ENCODE data around the gene WHRN. TPM values are rescaled to one million over a fixed set of nuclear protein-coding genes. Genes with fewer than 3 reads are reported as not detected.

Gene WHRN
- total and polyA plus RNA-seq, 9 of the 15 experiments (the other 6 are each of a cell fraction or from before 2014, with no cell fraction given) = 0.31 to 14.1 (median 3.0) TPM

- Histone ChIP-seq H3K79me2 (ENCODE audit: control insufficient read depth, insufficient read depth, low read length) (no peaks in the 10 kb centered on the region), H4K20me1 (replicated peaks; ENCODE audit: control insufficient read depth, insufficient read depth, low read length) (no peaks in the 10 kb centered on the region), H3K9me3 (replicated peaks; ENCODE audit: control insufficient read depth, insufficient read depth, low read depth, low read length) (no peaks in the 10 kb centered on the region), H3K27me3 (ENCODE audit: control insufficient read depth in 2 of 2, insufficient read depth in 2 of 2, low read length in 2 of 2) (no peaks in the 10 kb centered on the region), H2AFZ (ENCODE audit: low read depth, low read length) (no peak overlapping the region), H3K4me3 (no peak overlapping the region), H3K27ac (ENCODE audit: extremely low read depth, low read depth, low read length) (no peak overlapping the region), H3K4me2 (ENCODE audit: insufficient read depth, low read length) (no peak overlapping the region), H3K36me3 (ENCODE audit: control insufficient read depth, insufficient read depth, low read length) (peaks cover 16% of the 10 kb centered on the region; the same call in 2 of the 3 replicates), H3K9me1 (ENCODE audit: control insufficient read depth, insufficient read depth, low read length) (no peaks in the 10 kb centered on the region), H3K4me1 (replicated peaks in 1 of 2; ENCODE audit: control insufficient read depth in 2 of 2, insufficient read depth in 2 of 2, low read length in 2 of 2) (no peaks in the 10 kb centered on the region), H3K9ac (ENCODE audit: insufficient read depth in 1 of 2, low read depth in 2 of 2, low read length in 2 of 2) (no peak overlapping the region)
- WGBS (ENCODE audit: insufficient coverage, low coverage, missing lambda C conversion rate) = 73% methylated on average over 9 of the region's 9 CpGs
- intact Hi-C loops (cut with micrococcal nuclease) (no loop called here), in situ Hi-C loops (cut with MboI) (no loop called here)
- FAIRE-seq = no peak
- ChIA-PET CTCF (ENCODE audit: low intra/inter-chr PET ratio) (no interaction called here), POLR2A (no interaction called here)
- BruUV-seq (replicated peaks) = no TSS peak
- peak; percentile 55 for TF ChIP-seq POLR2G (IDR thresholded peaks at IDR 0.05; ENCODE audit: low read depth, low read length)
- no peak for TF ChIP-seq MYNN (IDR thresholded peaks at IDR 0.05)
- no peak for TF ChIP-seq MYNN (CRISPR knock-in tag; IDR thresholded peaks at IDR 0.05)
- no peak for ATAC-seq
- no peak for DNase-seq (ENCODE audit: extremely low read depth in 1 of 4, low spot score in 3 of 4)
Measured at GRCh38 chr9:114357911-114358328, 147.4 kb downstream of the WHRN start.

- 63% methylated on average over 6 of the region's 6 CpGs for WGBS (ENCODE audit: insufficient coverage, low coverage, missing lambda C conversion rate)
- ATAC-seq = no peak
- Histone ChIP-seq H3K4me2 (ENCODE audit: insufficient read depth, low read length) (no peak overlapping the region), H3K36me3 (ENCODE audit: control insufficient read depth, insufficient read depth, low read length) (peaks cover 16% of the 10 kb centered on the region; the same call in 2 of the 3 replicates), H4K20me1 (replicated peaks; ENCODE audit: control insufficient read depth, insufficient read depth, low read length) (no peaks in the 10 kb centered on the region), H3K9ac (ENCODE audit: insufficient read depth in 1 of 2, low read depth in 2 of 2, low read length in 2 of 2) (no peak overlapping the region), H2AFZ (ENCODE audit: low read depth, low read length) (no peak overlapping the region), H3K9me1 (ENCODE audit: control insufficient read depth, insufficient read depth, low read length) (no peaks in the 10 kb centered on the region), H3K9me3 (replicated peaks; ENCODE audit: control insufficient read depth, insufficient read depth, low read depth, low read length) (no peaks in the 10 kb centered on the region), H3K4me1 (replicated peaks in 1 of 2; ENCODE audit: control insufficient read depth in 2 of 2, insufficient read depth in 2 of 2, low read length in 2 of 2) (no peaks in the 10 kb centered on the region), H3K27ac (ENCODE audit: extremely low read depth, low read depth, low read length) (no peak overlapping the region), H3K79me2 (ENCODE audit: control insufficient read depth, insufficient read depth, low read length) (no peaks in the 10 kb centered on the region), H3K4me3 (no peak overlapping the region), H3K27me3 (ENCODE audit: control insufficient read depth in 2 of 2, insufficient read depth in 2 of 2, low read length in 2 of 2) (no peaks in the 10 kb centered on the region)
- BruUV-seq (replicated peaks) = no TSS peak
- DNase-seq (ENCODE audit: extremely low read depth in 1 of 4, low spot score in 3 of 4) = no peak
- POLR2A ChIA-PET = interaction anchor here (0.6 kb wide), 1 partner anchor 13 kb away, joined by 4 read pairs; no protein-coding TSS in a partner anchor
- CTCF ChIA-PET (ENCODE audit: low intra/inter-chr PET ratio) = no interaction called here
- in situ Hi-C loops (cut with MboI) = no loop called here
- intact Hi-C loops (cut with micrococcal nuclease) = no loop called here
- no peak for FAIRE-seq
- TF ChIP-seq ZNF174 (CRISPR knock-in tag; IDR thresholded peaks at IDR 0.05) (no peak), KAT2B (IDR thresholded peaks at IDR 0.05; ENCODE audit: low read depth, low read length) (no peak), ZHX1 (conservative IDR thresholded peaks at IDR 0.05; ENCODE audit: low read length) (no peak), HMGXB4 (CRISPR knock-in tag; IDR thresholded peaks at IDR 0.05) (no peak), CHD4 (IDR thresholded peaks at IDR 0.05; ENCODE audit: insufficient read depth, insufficient replicate concordance, low read depth, low read length, poor library complexity, severe bottlenecking) (no peak), PTBP1 (IDR thresholded peaks at IDR 0.05; ENCODE audit: low read depth, low read length) (no peak), ZBTB33 (CRISPR knock-in tag; IDR thresholded peaks at IDR 0.05) (no peak)
Measured at GRCh38 chr9:114357360-114357759, 147.9 kb downstream of the WHRN start.

Data from K562 (cell line).